OCI-M2 (cell line): ENCODE results near the gene XRCC1.
"Not testable (repeated sequence)": the region's sequence is repeated elsewhere in the genome, so short reads cannot be mapped to it uniquely, and the experiment has no call there.

Experiments
- DNase-seq: peaks from one replicate; lab custom pipeline; 2025; ENCODE audit not compliant: unreplicated experiment; lab: John Stamatoyannopoulos, UW

The XRCC1 gene

DNA sequence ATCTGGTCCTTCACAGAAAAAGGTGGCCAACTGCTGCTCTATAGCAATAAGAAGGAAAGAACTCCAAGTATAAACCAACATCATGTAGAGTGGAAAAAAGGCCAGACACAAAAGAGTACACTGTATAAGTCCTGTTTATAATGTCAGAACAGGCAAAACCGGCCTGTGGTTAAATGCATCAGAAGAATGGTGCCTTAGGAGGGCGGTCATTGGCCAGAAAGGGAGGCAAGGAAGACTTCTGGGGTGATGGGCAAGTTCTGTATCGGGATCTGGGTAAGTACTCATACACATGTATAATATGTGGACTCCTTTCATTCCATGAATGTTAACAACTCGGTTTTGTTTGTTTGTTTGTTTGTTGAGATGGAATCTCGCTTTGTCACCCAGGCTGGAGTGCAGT lies 52.4 kb downstream of the XRCC1 start:
- DNase-seq = no peak

DNA sequence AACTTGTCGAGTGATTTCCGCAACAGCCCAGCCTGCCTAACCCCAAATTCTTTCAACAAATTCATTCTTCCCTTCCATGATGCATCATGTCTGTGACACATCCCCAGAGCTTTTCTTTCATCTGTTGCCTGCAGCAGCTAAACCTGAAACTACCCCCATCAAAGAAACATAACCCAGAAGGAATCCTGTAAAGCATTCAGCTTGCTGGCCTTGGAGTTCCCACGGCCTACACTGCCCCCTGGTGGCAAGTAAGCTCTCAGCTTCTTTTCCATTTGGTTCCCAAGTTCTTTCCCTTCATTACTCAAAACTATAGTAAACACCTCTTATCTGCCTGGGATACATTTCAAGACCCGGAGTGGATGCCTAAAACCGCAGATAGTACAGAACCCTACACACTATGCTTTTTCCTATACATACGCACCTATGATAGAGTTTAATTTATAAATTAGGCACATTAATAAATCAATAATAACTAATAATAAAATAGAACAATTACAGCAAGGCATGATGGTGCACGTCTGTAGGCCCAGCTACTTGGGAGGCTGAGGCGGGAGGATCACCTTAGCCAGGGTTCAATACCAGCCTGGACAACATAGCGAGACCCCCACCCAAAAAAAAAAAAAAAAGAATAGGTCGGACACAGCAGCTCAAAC lies 55.8 kb downstream of the XRCC1 start:
- DNase-seq = peak; percentile 18

DNA sequence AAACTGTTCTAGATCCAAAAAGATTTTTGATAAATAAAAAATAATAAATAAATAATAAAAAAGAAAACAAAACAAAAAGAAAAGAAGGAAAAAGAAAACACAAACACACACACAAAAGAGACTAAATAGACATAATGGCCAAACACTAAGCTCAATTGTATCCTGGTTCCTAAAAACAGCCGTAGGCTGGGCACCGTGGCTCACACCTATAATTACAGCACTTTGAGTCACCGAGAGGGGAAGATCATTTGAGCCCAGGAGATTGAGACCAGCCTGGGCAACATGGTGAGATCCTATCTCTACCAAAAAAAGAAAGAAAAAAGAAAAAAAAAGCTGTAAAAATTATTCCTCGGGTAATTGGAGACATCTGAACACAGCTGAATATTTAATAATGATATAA lies 57.3 kb downstream of the XRCC1 start:
- DNase-seq = no peak

DNA sequence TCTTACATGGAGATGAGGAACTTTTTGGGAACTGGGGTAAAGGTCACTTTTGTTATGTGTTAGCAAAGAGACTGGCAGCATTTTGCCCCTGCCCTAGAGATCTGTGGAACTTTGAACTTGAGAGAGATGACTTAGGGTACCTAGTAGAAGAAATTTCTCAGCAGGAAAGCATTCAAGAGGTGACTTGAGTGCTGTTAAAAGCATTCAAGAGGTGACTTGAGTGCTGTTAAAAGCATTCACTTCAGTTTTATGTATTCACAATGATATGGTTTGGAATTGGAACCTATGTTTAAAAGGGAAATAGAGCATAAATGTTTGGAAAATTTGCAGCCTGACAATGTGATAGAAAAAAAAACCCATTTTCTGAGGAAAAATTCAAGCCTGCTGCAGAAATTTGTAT lies 62.9 kb downstream of the XRCC1 start:
- not testable (repeated sequence) for DNase-seq

DNA sequence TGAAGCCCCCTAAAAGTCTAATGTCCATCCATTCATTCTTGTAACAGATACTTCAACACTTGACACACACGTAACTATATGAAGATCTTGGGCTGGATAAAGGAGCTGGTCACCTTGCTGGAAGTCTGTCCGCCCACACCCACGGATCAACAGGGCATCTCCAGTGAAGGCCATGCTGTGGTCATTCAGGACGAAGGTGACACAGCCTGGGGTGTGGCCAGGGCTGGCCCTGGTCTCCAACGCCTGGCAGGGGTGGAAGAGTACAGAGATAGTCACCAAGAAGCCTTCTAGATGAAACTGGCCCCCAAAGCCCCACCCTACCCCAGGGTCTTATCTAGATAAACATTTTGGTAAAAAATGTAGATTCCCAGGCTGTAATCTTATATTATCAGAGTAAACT lies 64.0 kb downstream of the XRCC1 start:
- no peak for DNase-seq

DNA sequence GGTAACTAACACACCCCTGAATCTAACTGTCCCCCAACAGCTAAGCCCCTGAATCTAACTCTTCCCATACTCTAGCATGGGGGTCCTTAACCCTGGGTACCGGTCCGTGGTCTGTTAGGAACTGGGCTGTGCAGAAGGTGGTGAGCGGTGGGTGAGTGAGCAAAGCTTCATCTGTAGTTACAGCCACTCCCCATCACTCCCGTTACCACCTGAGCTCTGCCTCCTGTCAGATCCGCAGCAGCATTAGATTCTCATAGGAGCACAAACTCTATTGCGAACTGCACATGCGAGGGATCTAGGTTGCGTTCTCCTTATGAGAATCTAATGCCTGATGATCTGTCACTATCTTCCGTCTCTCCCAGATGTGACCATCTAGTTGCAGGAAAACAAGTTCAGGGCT lies 64.6 kb downstream of the XRCC1 start:
- DNase-seq = no peak

DNA sequence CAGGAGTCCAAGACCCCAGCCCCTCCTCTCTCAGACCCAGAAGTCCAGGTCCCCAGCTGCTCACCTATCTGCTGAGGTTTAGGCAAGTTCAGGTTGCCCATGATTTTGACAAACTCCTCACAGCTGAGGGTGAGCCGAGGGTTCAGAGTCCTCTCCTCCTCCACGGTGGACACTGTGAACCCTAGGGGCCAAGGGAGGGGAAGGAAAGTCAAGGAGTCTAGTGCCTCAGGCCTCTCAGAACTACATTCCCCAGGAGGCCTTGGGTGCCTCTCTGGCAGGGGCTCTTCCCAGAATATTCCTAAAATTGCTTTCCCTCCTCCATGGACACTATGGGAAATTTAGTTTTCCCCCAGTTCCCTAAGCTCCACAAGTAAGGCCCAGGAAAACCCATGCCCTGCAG lies 67.4 kb downstream of the XRCC1 start:
- DNase-seq = no peak

DNA sequence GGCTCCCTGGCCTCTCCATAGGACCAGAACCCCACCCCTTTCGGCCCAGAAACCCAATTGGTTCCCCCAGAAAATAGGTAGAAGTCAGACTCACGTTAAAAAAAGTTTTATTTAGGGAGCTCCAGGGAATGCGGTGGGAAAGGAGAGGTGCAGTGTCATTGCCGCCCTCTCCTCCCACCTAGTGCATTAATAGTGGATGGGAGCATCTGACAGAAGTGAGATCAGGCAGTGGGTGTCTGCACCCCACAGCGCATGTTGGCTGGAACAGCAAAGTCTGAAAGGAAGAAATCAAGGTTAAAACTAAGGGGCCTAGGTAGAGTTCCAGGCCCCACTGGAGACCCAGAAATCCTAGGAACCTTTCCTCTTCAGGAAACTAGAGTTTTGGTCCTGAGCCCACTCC lies 68.7 kb downstream of the XRCC1 start:
- no peak for DNase-seq

DNA sequence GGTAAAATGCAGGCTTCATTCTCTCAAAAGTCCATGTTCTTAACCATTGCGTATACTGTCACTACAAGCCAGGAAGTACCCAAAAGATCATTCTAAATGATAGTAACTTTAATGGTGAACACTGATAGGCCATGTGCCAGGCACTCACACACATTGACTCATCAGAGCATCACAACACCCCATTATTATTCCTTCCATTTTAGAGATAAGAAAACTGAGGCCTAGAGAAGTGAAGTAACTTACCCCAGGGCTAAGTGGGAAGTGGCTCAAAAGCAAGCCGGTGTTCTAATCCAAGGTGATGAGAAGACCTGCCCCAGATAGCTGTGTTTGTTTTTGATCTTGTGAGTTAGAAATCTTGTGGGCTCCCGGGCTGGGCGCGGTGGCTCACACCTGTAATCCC lies 69.4 kb downstream of the XRCC1 start:
- no peak for DNase-seq

DNA sequence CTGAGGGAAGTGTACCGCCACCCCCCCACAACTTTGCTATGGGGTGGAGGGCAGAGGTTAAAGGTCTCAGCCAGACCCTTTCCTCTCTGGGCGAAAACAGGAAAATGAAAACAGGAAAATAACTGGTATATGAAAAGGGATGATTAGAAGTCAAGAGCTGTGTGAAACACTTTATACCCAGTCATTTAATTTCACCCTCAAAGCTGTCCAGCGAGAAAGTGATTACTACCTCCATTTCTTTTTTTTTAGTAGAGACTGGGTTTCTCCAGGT lies 70.2 kb downstream of the XRCC1 start:
- DNase-seq = no peak

DNA sequence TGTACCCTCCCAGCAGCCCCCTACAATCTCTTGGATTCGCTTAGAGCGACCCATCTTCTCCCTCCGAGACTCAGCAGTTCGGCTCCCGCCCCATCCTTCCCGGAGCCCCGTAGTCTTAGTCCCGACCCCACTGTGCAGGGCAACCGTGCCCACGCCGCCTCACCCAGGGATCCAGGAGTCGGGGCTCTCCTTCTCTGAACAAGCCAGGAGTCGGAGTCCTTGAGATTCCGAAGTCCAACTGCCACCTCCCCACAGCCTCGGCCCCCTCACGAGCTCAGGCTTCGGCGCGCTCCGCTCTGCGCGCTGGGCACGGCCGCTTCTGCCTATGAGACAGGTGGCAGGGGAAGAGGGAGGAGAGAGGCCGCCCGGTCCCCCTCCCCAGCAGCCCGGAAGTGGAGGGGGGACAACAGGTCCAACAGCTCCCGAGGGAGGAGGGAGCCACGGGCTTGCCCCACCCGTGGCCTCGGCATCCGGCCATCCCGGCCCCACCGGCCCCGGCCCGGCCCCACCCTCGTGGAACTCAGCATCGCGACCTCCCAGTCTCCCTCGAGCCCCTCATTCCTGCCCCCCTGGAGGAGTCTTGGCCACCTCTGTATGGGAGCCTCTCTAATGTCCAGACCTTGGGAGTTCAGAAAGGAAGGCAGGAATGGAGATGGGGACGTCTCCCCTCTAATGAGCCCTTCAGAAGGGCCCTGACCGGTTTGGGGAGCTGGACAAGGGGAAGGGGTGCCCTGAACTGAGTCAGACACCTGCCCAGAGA lies 70.7 kb downstream of the XRCC1 start, which contains the start of gene PHLDB3:
TSS of gene PHLDB3 (minus strand) at position 321 of the 760 bp plus-strand sequence. CDS start 628 bp downstream, outside the sequence.
- no peak for DNase-seq

DNA sequence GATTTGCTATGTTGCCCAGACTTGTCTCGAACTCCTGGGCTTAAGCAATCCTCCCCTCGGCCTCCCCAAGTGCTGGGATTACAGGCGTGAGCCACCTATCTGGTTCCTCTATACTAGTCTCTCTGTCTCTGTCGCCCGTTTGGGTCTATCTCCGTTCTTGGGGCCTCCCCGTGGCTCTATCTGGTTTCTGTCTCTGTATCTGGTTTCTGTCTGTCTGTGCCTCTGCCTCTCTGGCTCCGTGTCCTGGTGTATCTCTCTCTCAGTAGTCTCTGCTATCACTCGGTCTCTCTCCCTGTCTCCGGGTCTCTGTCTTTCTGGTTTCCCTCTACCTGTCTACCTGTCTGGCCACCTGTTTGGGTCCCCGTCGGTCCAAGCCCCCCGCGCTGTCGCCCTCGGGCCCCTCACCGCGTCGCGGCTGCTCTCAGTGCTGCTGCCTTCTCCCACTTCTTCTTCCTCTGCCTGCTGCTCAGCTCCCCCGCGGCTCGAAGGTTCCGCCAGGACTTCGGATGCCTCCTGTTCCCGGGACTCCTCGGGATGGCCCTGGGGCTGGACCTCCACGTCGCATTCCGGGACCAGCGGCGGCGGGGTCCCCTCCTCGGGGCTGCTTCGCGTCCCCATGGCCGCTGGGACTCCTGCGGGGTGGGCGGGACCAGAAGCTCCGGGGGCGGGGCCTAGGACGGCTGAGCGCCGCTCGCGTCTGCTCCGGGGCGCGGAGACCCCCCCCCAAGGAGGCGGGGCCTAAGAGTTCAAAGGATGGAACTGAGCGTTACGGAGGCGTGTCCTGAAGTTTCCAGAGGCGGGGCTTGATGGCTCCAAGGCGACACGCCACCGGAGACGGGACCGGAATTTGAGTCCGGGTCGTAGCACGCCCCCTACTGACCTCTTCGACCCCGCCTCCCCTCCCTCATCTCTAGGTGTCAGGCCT lies 71.6 kb downstream of the XRCC1 start:
- peak; percentile 86 for DNase-seq

DNA sequence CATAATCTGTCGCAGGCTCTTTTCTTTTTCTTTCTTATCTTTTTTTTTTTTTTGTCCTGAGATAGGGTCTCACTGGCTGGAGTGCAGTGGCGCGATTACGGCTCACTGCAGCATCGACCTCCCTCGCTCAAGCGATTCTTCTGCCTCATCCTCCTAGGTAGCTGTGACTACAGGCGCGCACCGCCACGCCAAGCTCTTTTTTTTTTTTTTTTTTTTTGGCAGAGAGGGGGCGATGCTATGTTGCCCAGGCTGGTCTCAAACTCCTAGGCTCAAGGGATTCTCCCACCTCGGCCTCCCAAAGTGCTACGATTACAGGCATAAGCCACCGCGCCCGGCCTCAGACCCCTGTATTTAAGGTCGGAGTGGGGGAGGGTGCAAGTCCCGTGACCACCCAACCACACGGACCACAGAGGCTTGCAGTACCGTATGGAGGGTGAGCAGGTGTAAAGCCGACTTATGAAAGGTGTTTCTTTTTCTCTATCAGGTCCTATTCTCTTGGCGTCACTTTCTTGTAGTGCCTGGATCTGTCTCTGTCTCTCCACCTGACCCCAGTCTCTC lies 72.8 kb downstream of the XRCC1 start:
- no peak for DNase-seq

DNA sequence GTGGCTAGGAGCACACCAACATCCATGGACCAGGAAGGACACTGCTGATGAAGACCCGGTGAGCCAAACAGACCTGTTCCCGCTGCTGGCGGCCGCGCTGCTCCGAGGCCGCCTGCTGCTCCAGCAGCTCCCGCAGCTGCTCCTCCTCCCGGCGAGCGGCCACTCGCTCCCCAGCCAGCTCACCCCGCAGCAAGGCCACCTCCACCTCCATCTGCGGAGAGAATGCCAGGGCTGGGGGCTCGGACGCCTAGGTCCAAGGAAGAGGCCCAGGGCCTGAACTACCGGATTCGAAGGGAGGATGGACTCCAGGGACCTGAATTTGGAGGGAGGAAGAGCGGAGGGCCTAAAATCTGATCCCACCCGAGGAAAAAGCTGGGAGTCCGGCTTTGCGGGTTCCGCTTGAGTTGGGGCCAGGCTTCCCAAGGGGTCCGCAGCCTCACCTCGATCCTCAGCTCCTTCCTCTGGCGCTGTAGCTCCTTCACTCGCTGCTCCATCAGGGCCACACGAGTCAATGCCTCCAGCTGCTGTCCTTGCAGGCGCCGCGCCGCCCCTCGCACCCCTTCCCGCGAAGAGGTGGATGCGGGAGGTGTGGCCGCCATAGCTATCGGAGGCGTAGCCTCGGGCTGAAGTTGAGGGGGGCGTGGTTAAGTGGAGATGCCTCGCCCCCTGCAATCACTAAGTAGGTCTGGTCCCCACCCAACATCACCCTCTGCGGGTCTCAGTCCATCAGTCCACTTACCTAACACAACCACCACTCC lies 73.5 kb downstream of the XRCC1 start:
- DNase-seq = no peak

DNA sequence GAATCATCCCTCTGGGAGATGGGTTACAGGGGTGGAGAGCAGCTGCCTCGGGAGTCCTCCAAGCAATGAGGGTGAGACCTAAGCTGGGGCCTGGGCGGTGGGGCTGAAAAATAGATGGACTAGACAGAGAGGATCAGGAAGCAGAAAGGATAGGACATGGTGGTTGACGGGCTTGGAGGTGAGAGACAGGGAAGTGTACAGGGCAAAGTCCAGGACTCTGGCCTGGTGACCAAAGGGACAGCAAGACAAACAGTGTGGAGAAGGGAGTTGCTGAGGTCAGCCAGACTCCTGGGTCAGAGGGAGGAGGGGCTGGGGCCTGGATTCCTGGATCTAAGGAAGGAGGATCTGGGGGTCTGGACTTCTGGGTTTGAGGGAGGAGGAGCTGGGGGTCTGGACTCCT lies 76.3 kb downstream of the XRCC1 start:
- no peak for DNase-seq

DNA sequence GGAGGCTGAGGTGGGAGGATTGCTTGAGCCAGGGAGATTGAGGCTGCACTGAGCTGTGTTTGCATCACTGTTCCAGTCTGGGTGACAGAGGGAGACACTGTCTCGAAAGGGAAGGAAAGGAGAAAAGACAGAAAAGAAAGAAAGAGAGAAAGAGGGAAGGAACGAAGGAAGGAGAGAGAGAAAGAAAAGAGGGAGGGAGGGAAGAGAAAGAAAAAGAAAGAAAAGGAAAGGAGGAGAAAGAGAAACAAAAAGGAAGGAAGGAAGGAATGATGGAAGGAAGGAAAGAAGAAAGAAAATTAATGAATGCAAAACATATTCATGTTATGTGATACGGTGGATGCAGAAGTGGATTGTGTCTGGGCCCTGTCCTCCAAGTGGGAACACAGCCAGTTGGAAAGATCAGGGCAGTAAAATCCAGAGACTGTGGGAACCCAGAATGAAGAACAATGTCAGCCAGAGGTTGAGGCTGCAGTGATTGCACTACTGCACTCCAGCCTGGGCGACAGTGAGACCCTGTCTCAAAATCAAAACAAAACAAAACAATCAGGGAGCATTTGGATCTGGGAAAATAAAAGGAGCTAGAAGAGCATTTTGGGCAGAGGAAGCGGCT lies 77.0 kb downstream of the XRCC1 start:
- no peak for DNase-seq

DNA sequence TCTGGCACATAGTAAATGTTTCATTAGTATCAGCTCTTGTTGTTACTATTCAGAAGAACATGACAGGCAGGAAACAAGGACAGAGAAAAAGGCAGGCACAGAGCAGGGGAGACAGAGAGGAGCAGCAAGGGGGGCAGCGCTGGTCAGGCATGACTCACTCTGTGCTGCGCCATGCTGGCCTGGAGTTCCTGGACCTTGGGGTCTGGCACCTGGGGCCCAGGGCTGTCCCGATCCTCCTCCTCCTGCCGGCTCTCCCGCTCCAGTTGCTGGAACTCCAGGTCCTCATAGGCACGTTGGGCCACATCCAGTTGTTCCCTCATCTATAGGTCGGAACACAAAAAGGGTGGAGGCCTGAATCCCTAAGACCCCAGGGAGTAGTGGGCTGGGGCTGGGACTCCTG lies 78.4 kb downstream of the XRCC1 start:
- no peak for DNase-seq

DNA sequence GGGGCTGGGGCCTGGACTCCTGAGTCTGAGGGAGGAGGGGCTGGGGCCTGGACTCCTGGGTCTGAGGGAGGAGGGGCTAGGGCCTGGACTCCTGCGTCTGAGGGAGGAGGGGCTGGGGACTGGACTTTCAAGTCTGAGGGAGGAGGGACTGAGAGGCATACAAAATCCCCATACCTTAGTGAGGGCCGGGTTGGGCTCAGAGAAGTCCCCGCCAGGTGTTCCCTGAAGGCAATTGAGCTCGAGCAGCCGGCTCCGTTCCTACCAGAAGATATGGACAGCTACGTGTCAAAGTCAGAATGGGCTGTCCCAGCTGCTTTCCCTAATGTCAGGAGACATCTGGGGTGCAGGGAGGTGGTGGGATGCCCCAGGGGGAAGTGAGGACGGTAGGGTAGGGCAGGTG lies 80.2 kb downstream of the XRCC1 start:
- DNase-seq = no peak
